ENCODE measurements around the gene EPHA1. TPM values are rescaled to one million over a fixed set of nuclear protein-coding genes. Genes with fewer than 3 reads are reported as not detected.
A peak's percentile ranks its signal among the peaks of the same experiment; 100 is the strongest.

EPHA1 gene
- total RNA-seq, 1 donor from 2014 or later, result 12.5 TPM

DNA sequence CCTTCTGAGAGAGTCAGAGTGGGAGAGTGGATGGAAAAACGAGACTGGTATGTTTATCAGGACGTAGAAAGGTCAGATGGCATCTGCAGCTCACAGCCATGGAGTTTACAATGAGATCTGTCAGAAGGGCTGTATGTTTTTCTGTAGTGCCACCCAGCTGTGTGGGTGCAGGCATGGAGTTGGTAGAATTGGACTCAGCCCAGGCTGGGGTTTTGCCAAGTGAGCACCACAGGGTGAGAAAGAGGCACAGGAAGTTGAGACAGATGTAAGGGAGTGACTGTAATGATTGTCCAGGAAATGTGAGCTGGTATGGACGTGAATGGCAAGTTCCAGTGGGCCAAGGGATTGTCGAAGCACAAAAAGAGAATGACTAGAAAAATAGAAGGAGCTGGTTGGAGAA, 36.6 kb downstream of the EPHA1 start:
- DNase-seq, result peak; percentile 57

DNA sequence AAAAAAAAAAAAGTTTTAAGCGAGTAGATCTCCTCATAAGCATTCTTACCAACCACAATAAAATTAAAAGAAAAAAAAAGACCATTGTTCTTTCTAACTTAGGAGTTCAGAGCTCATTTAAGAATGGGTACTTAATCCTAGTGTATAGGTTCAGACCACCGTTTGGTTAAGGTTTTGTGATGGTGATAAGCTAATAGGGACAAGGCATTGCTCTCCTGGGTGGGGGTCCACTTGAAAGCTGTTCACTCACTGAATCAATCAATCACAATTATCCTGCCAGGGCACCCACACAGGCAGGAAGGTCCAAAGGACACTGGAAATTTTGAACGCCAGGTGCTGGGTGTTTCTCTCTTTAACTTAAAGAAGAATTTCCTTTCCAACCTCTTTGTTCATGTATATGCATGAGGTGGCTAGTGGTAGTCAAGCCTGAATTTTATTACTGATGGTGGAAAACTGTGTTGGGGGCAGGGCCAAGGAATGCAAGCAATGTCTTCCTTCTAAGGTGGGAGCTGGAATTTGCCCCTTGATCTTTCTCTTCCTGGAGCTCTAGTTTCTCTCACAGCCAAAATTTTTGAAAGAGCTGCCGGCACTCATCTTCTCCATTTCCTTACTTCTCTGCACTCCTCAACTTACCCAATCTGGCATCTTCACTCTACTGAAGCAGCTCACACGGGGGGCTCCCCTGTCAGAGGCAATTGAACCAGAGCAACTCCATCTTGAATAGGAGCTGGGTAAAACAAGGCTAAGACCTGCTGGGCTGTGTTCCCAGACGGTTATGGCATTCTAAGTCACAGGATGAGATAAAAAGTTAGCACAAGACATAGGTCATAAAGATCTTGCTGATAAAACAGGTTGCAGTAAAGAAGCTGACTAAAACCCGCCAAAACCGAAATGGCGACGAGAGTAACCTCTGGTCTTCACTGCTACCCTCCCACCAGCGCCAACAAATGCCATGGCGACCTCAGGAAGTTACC, 38.7 kb downstream of the EPHA1 start:
- no peak for DNase-seq

DNA sequence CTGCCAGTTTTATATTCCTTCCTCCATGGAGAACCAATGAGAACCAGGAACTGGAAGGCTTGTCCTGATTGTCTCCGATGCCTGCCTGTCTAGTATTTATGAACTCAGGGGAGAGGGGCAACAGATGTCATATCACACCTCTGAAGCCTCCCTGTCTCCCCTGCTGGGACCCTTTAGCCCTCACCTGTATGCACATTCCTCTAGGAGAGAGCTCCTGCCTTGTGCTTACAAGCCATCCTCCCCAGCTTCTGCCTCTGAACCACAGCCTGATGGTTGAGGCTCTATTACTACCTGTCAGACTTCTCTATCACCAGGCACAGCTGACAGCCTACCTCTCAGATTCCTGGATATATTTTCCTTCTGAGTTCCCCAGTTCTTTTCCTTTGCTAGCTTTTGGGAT, 40.3 kb downstream of the EPHA1 start:
- DNase-seq, result no peak

DNA sequence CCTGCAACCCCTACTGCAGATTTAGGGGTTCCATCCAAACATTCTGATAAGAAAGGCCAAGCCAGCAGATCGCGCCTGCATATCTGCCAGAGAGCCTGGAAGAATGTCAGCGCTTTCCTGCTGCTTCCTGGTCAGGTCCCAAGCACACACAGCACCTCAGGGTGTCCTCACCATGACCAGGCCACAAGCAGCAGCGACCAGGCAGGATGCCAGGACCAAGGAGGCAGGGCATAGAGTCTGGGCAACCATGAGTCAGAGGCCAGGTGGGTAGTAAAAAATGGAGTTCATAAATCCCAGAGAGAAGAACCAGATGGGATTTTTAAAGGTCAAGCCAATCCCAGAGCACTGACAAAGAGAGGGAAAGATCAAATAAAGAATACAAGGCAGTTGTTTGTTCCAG, 40.7 kb downstream of the EPHA1 start:
- DNase-seq, result no peak

DNA sequence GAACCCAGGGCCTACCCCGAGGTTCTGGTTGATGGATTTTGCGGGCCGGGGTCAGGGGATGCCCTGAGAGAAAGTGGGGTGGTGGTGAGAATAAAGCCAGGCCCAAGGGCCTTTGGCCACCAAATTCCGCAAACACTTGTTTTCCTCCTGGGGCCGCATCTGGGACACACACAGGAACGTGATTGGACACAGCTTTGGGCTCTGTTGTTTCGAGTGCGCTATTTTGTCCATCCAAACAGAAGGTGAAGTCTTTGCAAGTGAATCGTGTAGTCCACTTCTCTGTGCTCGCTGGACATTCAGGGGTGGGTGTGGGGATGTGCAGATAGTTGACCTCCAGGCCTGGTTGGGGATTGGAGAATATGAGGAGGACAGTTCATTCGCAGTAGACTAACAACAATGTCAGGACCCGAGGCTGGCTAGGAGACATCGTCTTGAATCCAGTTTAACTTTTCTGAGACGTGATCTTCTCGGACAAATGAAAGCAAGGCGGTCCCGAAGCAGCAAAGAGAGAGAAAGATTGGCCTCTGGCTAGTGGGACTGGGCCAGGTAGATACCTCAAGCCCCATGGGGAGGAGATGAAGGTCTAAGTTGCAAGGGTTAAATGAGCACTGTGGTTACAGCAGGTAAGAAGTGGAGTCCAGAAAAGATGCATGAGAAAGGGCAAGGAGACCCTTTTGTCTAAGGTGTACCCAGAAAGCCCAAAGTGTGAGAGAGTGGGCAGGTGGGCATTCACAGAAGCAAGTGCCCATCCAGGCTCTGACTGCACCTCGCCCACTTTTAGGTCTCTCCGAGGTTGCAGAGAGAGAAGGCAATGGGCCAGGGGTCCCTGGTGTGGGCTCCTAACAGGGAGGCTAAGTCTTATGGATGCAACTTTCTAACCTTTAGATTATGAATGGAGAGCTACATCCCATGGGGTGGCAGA, 45.4 kb downstream of the EPHA1 start:
- no peak for DNase-seq

DNA sequence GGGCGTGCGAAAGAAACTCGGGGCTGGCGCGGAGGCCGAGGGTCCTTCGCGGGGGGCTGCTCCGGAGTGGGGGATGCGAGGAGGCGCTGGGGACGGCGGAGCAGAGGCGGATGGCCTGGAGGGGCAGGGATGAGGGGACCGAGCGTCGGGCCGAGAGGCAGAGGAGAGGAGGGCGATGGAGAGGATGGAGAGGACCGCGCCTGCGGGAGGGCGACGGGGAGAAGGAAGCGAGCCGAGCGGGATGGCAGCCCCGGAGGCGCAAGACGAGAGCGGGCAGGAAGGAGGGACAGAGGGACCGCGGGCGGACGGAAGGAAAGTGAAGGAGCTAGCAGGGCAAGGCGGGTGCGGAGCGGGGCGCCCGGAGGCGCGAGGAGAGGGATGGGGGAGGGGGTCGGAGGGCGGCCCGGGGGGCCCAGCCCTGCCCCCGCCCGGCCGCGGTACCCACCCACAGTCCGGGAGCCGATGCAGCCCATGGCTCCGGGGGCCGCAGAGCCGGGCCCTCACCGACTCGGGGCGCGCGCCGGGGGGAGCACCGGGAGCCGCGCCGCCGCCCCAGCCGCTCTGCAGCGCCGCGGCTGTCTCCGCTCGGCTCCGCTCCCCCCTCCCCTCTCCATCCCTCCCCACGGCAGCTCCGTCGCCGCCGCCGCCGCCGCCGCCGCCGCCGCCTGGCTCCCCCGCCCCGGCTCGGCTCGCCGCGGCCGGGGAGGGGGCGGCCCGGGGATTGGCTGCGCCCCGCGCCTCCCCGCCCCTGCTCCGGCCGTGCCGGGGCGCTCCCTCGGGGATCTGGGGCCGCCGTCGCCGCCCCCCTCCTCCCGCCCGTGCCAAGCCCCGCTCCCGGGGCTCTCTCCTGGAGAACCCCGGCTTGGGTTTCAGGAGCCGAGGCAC, 46.3 kb downstream of the EPHA1 start, which contains the start of gene FAM131B:
Gene FAM131B (minus strand): TSS at position 583 of the 885 bp plus-strand sequence. CDS start 110 bp downstream, at position 473.
- no peak for DNase-seq

DNA sequence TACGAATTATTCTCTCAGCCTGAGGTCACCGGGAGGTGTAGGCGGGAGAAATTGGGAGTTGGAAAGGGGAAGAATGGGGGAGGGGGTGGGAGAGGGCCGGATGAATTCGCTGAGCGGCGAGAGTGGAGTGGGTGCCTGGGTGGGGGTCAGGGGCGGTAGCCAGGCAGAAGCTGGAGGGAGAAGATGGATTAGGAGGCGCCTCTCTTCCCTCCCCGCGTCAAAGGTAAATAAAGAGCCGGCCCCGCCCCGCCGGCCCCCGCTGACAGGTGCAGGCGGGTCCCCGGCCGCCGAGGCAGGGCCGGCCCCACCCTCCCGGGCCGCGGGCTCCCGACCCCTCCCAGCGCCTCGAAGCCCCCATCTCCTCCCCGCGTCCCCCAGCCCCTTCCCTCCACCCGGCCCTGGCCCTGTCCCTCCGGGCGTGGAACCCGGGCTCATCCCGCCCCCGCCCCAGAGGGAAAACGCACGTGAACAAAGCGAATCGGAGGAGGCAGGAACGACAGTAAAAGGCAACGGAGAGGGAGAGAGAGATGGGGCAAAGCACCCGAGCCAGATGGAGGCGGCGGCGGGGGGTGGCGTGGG, 47.0 kb downstream of the EPHA1 start:
- DNase-seq, result no peak

DNA sequence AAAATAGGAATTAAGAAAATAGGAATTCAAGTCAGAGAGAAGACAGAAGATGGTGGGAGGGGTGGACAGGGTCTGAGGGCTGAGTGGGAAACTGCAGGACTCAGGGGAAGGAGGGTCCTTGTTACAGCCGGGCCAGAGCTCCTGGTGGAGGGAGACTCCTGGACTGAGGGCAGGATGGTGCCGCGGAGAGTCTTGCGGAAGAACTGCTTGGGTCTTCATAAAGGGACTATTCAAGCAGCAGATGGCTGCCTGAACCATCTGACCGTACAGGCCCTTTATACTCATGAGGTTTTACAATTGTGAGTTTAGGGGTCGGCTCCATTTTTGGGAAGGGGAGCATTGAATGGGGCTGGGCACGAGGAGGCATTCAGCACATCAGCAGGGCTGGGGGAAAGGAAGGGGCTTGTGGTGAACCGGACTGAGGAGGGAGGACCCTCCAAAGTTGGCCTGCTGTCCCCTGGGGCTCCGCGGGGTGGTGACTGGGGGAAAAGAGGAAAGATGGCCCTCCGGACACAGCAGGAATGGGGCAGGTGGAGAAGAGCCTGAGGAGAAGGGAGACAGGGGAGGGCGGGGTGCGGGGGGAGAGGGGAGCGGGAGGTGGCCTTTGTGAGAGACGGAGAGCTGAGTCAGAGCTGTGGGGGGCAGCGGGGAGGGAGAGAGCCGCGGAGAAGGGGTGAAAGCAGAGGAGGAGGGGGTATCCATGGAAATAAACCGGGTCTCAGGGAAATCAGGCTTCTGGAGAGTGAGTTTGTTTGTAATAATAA, 47.7 kb downstream of the EPHA1 start:
- DNase-seq, result no peak

DNA sequence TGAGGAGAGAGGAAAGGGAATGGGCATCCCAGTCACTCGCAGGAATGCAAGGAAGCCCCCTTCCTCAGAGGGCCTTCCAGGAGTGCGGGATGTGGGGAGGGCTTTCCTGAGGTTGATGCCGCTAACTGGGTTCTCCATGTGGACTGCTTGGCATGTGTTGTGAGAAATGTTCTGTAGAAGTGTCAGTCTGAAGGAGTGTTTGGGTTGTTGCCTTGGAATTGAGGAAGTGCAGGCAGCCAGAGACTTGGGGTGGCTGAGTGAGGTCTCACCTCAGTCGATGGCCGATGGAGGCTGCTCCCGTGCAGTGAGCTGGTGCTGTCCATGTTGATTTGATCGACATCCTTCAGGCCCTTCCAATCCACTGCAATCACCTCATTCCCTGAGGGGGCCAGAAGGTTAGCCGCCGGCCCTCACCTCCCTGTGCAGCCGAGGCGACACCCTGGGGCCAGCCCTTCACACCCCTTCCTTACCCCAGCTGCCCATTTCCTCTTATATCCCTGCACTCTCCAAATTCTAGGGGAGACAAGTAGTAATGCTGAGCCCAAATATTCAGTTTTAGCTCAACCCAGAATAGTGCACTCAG, 48.8 kb downstream of the EPHA1 start:
- DNase-seq, result no peak

DNA sequence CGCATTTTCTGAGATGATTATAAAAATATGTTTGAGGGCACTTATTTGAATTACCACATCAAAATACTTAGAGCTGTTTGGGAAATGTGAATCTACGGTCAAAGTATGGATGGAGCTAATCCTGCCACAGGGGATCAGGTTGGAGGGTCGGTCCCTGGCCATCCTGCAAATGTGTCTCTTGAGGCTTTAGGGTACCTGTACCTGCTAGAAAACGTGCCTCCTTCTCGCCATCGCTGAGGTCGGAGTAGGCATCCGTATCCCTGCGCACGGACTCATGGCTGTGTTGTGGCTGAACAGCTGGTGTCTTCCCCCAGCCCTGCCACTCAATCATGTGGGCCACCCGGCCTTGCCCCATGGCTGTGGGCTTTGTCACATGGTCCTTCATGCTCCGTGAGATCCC, 50.0 kb downstream of the EPHA1 start:
- DNase-seq, result no peak

DNA sequence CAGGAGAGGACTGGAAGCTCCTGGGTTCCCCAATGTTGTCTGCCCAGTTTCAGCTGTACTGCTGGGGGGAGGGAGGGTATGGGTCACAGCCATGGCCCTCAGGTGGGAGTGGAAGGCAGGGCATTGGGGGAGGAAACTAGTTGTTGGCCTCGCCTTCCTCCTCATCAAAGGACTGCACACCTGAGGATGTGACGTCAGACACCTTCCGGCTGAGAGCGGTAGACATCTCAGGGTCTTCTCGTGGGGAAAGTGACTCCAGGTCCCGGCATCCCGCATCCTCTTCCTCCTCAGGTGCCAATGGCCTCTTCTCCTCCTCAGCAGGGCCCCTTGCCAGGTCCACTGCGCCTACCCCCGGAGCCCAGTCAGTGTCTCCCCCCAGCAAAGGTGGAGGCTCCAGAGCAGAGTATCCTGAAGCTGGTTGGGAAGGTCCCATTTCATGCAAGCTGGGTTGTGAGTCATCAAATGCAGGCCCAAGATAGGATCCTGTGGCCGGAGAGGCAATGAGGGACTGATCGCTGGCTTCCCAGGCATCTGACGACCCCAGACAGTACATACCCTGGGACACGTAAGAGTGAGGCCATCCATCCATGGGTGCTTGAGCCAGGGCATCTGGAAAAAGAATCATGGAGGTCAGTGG, 52.1 kb downstream of the EPHA1 start:
- DNase-seq, result no peak

DNA sequence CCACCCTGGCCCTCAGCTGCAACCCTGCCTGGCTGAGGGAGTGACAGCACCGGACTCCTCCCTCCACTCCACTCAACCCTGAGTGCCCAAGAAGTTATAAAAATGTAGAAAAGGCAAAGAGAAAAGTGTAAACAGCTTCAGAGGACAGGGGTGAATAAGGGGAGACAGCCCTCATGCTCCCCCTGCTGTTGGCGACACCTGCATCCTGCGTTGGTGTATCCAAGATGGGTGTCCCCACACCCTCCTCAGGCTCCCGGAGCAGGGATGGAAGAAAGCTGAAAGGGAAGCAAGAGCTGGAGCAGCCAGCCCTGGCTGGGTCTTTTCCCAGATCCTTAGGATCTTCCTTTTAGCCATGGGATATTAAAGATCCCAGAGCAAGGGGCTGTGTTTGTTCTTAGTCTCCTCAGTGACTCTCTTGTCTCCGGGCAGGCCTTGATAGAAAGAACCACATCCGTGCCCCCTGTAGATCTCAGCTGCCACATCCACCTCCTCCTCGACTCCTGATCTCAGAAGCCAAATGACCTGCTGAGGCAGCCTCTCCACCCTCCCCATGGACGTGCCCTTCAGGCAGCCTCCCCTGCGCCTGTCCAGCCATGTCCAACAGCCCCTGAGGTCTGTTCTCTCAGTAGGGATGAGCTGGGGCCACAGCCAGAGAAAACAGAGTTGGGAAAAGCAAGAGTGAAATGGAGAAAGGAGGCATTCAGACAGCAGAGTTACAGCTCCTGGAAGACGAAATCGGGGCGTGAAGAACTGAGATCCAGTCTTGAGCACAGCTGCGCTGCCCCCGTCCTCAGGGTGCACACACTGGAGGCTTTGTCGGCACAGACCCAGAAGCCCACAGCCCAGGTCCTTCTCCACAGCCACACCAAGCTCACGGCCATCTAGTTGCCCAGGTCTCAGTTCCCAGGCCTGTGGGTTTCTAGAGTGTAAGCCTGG, 52.9 kb downstream of the EPHA1 start:
- no peak for DNase-seq

DNA sequence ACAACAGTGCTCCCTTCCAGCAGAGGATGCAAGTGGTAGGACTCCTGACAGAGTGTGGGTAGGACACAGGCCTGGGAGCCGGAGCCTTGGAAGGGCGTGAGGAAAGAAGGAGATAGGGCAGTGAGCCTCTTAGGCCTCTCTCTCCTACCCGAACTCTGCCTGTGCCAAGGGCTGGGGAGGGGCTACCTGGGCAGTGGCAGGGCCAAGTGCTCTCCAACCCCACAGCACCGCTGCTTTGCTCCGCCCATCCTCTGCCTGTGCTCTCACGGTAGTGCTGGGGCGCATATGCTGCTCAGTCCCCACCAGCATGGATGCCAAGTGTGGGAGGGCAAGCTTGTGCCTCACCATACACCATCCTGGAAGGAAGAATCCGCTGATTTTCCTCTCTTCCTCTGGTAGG, 53.7 kb downstream of the EPHA1 start:
- DNase-seq, result no peak

DNA sequence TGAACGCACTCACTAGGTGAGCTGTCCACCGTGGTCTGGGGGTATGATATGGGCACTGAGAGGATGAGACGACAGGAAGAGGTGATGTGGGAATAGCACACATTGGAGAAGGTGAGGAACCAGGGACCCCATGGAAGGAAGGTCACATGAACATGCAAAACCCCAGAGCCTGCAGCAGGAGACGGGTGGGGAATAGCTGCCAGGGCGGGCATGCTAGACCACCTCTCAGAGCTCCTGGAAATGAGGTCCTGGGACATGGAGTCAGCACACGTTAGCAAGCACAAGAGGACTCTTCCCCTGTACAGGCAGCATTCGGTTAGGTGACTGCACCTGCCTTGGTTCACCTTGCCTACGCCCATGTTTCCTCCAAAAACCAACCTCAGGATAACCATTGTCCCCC, 54.3 kb downstream of the EPHA1 start:
- DNase-seq, result no peak

DNA sequence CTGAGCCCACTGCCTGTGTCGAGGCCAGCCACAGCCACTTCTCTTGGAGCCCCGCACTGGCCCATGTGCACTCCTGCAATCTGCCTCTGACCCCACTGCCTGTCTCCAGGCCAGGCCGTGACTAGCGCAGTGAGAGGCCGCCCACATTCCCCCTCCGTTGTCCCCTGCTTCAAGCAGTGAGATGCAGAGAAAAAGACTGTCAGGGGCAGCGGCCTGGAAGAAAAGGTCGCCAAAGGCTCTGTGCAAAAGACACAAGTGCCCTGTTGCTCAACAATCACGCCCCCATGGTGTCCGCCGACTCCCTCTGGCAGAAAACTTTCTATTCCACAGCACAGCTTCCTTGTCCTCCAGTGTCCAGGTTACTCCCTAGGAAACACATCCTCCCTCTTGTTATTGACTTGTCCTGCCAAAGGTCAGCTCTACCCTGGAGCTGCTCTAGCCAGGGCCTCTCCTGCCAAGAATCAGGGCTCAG, 56.1 kb downstream of the EPHA1 start:
- DNase-seq, result no peak

DNA sequence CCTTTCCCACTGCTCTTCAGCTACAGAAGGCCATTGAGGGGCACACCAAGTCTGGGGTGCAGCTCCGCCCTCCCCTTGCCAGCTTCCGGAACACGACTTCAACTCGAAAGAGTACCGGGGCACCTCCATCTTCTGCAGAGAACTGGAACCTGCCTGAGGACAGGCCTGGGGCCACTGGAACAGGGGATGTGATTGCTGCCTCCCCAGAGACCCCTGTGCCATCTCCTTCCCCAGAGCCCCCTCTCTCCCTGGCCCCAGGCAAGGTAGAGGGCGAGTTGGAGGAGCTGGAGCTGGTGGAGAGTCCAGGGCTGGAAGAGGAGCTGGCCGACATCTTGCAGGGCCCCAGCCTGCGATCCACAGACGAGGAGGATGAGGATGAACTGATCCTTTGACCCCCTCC, 57.1 kb downstream of the EPHA1 start:
- no peak for DNase-seq

DNA sequence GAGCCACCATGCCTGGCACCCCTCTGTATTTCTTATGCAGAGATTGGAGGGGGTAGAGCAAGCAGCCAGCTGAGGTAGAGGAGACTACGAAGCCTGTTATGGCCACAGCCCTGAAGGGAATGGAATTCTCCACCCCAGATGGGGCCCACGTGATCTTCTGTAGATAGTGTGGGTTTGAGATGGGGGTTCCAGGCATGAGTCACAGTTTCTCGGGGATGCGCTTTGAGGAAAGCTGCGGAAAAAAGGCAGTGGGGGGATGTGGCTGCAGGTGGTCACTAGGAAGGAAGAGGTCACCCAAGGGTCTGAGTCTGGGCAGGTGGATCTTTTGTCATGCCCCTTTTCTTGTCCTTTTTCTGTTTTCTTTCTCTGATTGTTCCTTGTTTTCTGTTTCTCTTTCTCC, 57.6 kb downstream of the EPHA1 start:
- no peak for DNase-seq

DNA sequence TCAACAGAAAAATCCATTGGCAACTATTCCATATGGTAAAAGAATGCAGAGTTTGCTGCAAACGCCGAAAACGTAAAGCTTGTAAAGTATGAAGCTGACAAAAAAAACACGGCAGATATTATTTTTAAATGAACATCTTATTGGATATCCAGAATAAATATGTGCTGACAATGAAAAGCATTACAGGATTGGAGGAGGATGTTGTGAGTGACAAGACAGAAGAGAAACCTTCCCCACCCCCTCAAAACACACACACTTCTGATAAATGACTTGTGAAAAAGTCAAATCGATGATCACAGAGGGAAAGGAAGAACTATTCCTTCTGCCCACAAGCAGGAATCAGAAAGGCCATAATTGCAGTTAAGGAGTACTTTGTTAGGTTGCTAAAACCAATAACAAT, 60.7 kb downstream of the EPHA1 start:
- no peak for DNase-seq

DNA sequence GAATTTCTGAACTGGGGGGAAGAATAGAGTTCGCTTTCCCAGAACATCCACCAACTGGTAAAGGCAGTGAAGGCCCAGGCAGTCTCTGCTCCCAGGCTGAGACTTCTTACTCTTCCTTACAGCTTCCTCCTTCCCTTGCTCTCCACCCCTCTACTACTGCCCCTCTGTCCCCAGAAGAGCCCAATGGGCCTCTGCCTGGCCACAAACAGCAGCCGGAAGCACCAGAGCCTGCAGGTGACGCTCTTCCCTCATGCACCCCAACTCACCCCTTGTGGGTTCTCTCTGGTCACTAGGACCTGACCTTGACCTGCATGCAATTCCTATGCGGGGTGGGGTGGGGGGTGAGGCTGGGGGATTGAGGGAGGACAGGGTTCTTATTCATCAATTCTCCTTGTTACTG, 62.6 kb downstream of the EPHA1 start:
- no peak for DNase-seq

Data from tongue (tissue), 2 donors.